Activated naive CD8-positive, alpha-beta T cell treated with anti-CD3 and anti-CD28 coated beads, Interleukin-2, amount 50 U/mL, for 16 hours (primary cell): ENCODE data around the gene DSC2.
"Not testable (repeated sequence)": the region's sequence is repeated elsewhere in the genome, so short reads cannot be mapped to it uniquely, and the experiment has no call there.

ENCODE experiments used
- DNase-seq: peaks from one replicate; pipeline ENCODE4 v3.0.0-alpha.2; 2020; ENCODE audit warnings: low read depth, low spot score

The DSC2 gene

GRCh38 chr18:31043709-31044108 lies 58.5 kb downstream of the DSC2 start:
- DNase-seq = no peak

GRCh38 chr18:31042406-31043181 lies 59.6 kb downstream of the DSC2 start, which contains the start of gene DSC3:
TSS of gene DSC3 (minus strand) at chr18:31042742. CDS start at chr18:31042660, 82 bp downstream.
- no peak for DNase-seq

GRCh38 chr18:31042084-31042405 lies 60.2 kb downstream of the DSC2 start:
- no peak for DNase-seq

GRCh38 chr18:31041271-31042083 lies 60.7 kb downstream of the DSC2 start:
- DNase-seq = no peak

GRCh38 chr18:31040686-31041270 lies 61.4 kb downstream of the DSC2 start:
- no peak for DNase-seq

- no peak for DNase-seq
Observed at GRCh38 chr18:31039426-31039825, 62.8 kb downstream of the DSC2 start.

GRCh38 chr18:31037686-31038085 lies 64.5 kb downstream of the DSC2 start:
- DNase-seq = not testable (repeated sequence)

- no peak for DNase-seq
Observed at GRCh38 chr18:31034541-31034940, 67.7 kb downstream of the DSC2 start.

- no peak for DNase-seq
Observed at GRCh38 chr18:31030574-31031278, 71.5 kb downstream of the DSC2 start.

- DNase-seq = no peak
Observed at GRCh38 chr18:31015715-31016434, 86.3 kb downstream of the DSC2 start.

GRCh38 chr18:31011455-31011854 lies 90.8 kb downstream of the DSC2 start:
- not testable (repeated sequence) for DNase-seq

GRCh38 chr18:31010601-31011000 lies 91.6 kb downstream of the DSC2 start:
- no peak for DNase-seq
